B cell (primary cell): ENCODE data around the gene NCCRP1. TPM values are rescaled to one million over a fixed set of nuclear protein-coding genes. Genes with fewer than 3 reads are reported as not detected.

ENCODE experiments used
- ATAC-seq: fragments of 200-7000 bp; cut with Tn5 transposase; one replicate; pipeline ENCODE4 v1.10.0; 2021; ENCODE audit warnings: low read depth, mild to moderate bottlenecking, moderate number of reproducible peaks, moderate library complexity
- CTCF ChIA-PET: fragments of 350-600 bp; sonication (Branson Sonifier 250); formaldehyde crosslinking; loops from one replicate; lab custom pipeline; 2021; ENCODE audit warnings: antibody characterized with exemption, inconsistent platforms; lab: Charles Lee
- POLR2A ChIA-PET: fragments of 350-600 bp; sonication (Branson Sonifier 250); formaldehyde crosslinking; loops from one replicate; lab custom pipeline; 2021; ENCODE audit warnings: antibody characterized with exemption; lab: Charles Lee
- DNase-seq: peaks from one replicate; pipeline ENCODE4 v3.0.0; 2013
- H2AFZ ChIP-seq: 2 replicates; pipeline ENCODE4 v1.6.1; 2012; ENCODE audit warnings: mild to moderate bottlenecking, low read depth, low read length; ENCODE audit not compliant: insufficient read depth, poor library complexity, severe bottlenecking
- H3K27ac ChIP-seq, 2 donors: 1 replicate in 1 of 2; 2 replicates in 1 of 2; pipeline ENCODE4 v1.5.1; 2012 to 2013; ENCODE audit warnings: low read length in 2 of 2, mild to moderate bottlenecking in 2 of 2, moderate library complexity in 1 of 2
- H3K27me3 ChIP-seq, 4 experiments: fragments of 200-600 bp in 1 of 4; sonication (generic) in 1 of 4; replicated peaks in 1 of 4; 1 replicate in 2 of 4; 2 replicates in 2 of 4; pipeline versions ENCODE4 v1.6.1 to v1.7.0; 2013 to 2016; ENCODE audit warnings: low read length in 3 of 4, mild to moderate bottlenecking in 2 of 4, mixed read lengths in 1 of 4, moderate library complexity in 1 of 4; ENCODE audit not compliant: insufficient read depth in 4 of 4, control insufficient read depth in 3 of 4; ENCODE audit errors: control extremely low read depth in 1 of 4
- H3K36me3 ChIP-seq, 2 experiments: replicated peaks in 1 of 2; 1 replicate in 1 of 2; 2 replicates in 1 of 2; pipeline versions ENCODE4 v1.6.1 to v1.7.1; 2013; ENCODE audit warnings: low read length in 1 of 2; ENCODE audit not compliant: insufficient read depth in 2 of 2, control insufficient read depth in 1 of 2; ENCODE audit errors: control extremely low read depth in 1 of 2, extremely low read depth in 1 of 2
- H3K4me1 ChIP-seq, 2 donors: fragments of 200-600 bp in 1 of 2; sonication (generic) in 1 of 2; 1 replicate in 1 of 2; 2 replicates in 1 of 2; pipeline versions ENCODE4 v1.5.1 to v1.6.1; 2013 to 2017; ENCODE audit warnings: low read length in 2 of 2; ENCODE audit not compliant: control insufficient read depth in 2 of 2, insufficient read depth in 2 of 2
- H3K4me2 ChIP-seq: replicated peaks from 2 replicates; pipeline ENCODE3; 2012; ENCODE audit warnings: mild to moderate bottlenecking, low read depth, low read length; ENCODE audit not compliant: poor library complexity, severe bottlenecking
- H3K4me3 ChIP-seq, 5 experiments: fragments of 200-600 bp in 1 of 5; sonication (generic) in 1 of 5; 1 replicate in 3 of 5; 2 replicates in 2 of 5; pipeline versions ENCODE4 v1.5.1 to v1.7.0; 2011 to 2016; ENCODE audit warnings: low read length in 4 of 5, mild to moderate bottlenecking in 4 of 5, low read depth in 2 of 5, control low read depth in 1 of 5, moderate library complexity in 1 of 5; ENCODE audit not compliant: insufficient read depth in 1 of 5; ENCODE audit errors: control extremely low read depth in 1 of 5, extremely low read depth in 1 of 5
- H3K79me2 ChIP-seq: fragments of 200-600 bp; sonication (generic); one replicate; pipeline ENCODE4 v1.6.0; 2016; ENCODE audit warnings: low read length; ENCODE audit not compliant: control insufficient read depth, insufficient read depth
- H3K9ac ChIP-seq: fragments of 200-600 bp; sonication (generic); 2 replicates; pipeline ENCODE4 v1.6.1; 2017; ENCODE audit warnings: mild to moderate bottlenecking, low read length, moderate library complexity
- H3K9me3 ChIP-seq, 3 donors: one replicate each; pipeline versions ENCODE4 v1.6.1 to v1.7.1; 2013; ENCODE audit warnings: low read length in 2 of 3; ENCODE audit not compliant: control insufficient read depth in 2 of 3, insufficient read depth in 1 of 3; ENCODE audit errors: control extremely low read depth in 1 of 3
- H4K20me1 ChIP-seq: 2 replicates; pipeline ENCODE4 v1.6.0; 2012; ENCODE audit warnings: mild to moderate bottlenecking, low read length; ENCODE audit not compliant: insufficient read depth, control insufficient read depth, poor library complexity, severe bottlenecking
- H3K27ac Mint-ChIP-seq: one replicate; pipeline ENCODE4 v1.8.0; 2021; ENCODE audit warnings: mixed read lengths
- H3K27me3 Mint-ChIP-seq: one replicate; pipeline ENCODE4 v1.8.0; 2021; ENCODE audit warnings: mixed read lengths
- H3K4me1 Mint-ChIP-seq: one replicate; pipeline ENCODE4 v1.8.0; 2021; ENCODE audit warnings: mixed read lengths
- H3K4me3 Mint-ChIP-seq: one replicate; pipeline ENCODE4 v1.8.0; 2021; ENCODE audit warnings: mixed read lengths
- H3K9me3 Mint-ChIP-seq: one replicate; pipeline ENCODE4 v1.8.0; 2022; ENCODE audit warnings: mixed read lengths; ENCODE audit not compliant: insufficient read depth
- EZH2 ChIP-seq: IDR thresholded peaks from 2 replicates; pipeline ENCODE4 v1.6.1; 2012; ENCODE audit warnings: borderline replicate concordance, low read depth, mild to moderate bottlenecking, moderate library complexity, low read length; ENCODE audit not compliant: insufficient read depth, poor library complexity, severe bottlenecking
- WGBS: methylation state at CpG from one replicate; pipeline ENCODE4 v1.1.5; 2013; ENCODE audit warnings: missing lambda C conversion rate; ENCODE audit not compliant: insufficient coverage; 5-methylcytosine and 5-hydroxymethylcytosine counted together
- intact Hi-C: fragments of 100-400 bp; cut with micrococcal nuclease; formaldehyde crosslinking; loops from one replicate; pipeline ENCODE4 v1.10.0; 2022
- polyA plus RNA-seq: library from polyadenylated mRNA; depleted of rRNA; stranded (reverse); fragments of >200 nt; gene quantifications from 2 replicates; pipeline ENCODE4 v1.2.3, GENCODE V29; 2012
- total RNA-seq, 2 donors: library from RNA; stranded (reverse); fragments of 120-200 nt in 1 of 2; gene quantifications; 1 replicate in 1 of 2; 2 replicates in 1 of 2; pipeline versions ENCODE4 v1.2.3 to v1.2.4, GENCODE V29; 2013 to 2022
- TF ChIP-seq, protein P1 (sequence below): fragments of 200-600 bp; IDR thresholded peaks from one replicate; pipeline ENCODE4 v1.8.0; 2022; ENCODE audit warnings: antibody characterized with exemption, mild to moderate bottlenecking

The NCCRP1 gene
- total and polyA plus RNA-seq, 2 donors (not counting 1 experiment from before 2014, with no cell fraction given), result 0.04 TPM; not detected in 1

DNA sequence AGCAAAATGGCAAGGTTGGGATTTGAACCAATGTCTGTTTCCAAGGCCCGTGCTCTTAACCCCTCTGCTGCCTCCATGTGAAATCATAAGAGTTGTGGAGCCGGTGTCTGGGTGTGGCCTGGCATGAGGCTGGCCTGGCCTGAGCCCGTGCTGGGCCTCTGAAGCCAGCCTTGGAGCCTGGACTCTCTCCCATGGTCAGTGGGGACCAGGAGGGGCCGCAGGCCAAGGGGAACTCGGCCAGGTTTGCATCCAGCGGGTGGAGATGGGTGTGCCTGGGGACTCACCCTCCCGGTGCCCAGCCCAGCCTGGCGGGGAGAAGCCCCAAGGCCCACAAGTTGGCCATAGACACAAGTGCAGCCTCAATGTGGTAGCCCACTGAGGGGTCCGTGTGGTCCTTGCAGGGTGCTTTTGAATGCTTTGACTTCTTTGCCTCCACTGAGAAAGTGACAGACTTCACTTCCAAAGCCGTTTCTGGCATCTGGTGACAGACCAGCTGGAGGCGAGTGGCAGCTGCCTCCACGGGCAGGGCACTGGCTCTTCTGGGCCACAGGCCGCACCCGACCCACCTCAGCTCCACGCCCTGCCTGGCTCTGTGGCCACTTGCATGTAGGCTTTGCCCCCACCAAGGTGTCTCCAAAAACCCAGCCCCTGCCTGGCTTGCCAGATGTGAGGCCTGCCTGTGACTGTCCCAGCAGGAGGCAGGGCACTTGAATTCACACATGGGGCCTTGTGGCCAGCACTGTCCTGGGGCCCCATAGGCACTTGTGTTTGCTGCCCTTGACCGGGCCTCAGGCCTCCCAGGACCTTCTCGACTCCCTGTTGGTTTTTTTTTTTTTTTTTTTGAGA is 26.2 kb upstream of the NCCRP1 start:
- Mint-ChIP-seq H3K4me1 (no peaks in the 10 kb centered on the region), H3K9me3 (no peaks in the 10 kb centered on the region), H3K27me3 (no peaks in the 10 kb centered on the region), H3K27ac (no peak overlapping the region), H3K4me3 (no peak overlapping the region)
- H3K27me3 ChIP-seq, result no peaks in the 10 kb centered on the region
- ChIA-PET CTCF (no interaction called here), POLR2A (no interaction called here)
- ATAC-seq (no peak), DNase-seq (no peak)
- no peaks in the 10 kb centered on the region for H4K20me1 ChIP-seq
- no peak overlapping the region for H2AFZ ChIP-seq
- no peak overlapping the region for H3K9ac ChIP-seq
- H3K4me1 ChIP-seq, result no peaks in the 10 kb centered on the region
- no peak overlapping the region for H3K4me3 ChIP-seq
- H3K79me2 ChIP-seq, result no peaks in the 10 kb centered on the region
- H3K4me2 ChIP-seq, result no peak overlapping the region
- 97% methylated on average over 16 of the region's 17 CpGs for WGBS
- peaks cover 0 to 14% of the 10 kb centered on the region in 2 experiments for H3K36me3 ChIP-seq
- H3K9me3 ChIP-seq, result no peaks in the 10 kb centered on the region
- TF ChIP-seq, protein P1, sequence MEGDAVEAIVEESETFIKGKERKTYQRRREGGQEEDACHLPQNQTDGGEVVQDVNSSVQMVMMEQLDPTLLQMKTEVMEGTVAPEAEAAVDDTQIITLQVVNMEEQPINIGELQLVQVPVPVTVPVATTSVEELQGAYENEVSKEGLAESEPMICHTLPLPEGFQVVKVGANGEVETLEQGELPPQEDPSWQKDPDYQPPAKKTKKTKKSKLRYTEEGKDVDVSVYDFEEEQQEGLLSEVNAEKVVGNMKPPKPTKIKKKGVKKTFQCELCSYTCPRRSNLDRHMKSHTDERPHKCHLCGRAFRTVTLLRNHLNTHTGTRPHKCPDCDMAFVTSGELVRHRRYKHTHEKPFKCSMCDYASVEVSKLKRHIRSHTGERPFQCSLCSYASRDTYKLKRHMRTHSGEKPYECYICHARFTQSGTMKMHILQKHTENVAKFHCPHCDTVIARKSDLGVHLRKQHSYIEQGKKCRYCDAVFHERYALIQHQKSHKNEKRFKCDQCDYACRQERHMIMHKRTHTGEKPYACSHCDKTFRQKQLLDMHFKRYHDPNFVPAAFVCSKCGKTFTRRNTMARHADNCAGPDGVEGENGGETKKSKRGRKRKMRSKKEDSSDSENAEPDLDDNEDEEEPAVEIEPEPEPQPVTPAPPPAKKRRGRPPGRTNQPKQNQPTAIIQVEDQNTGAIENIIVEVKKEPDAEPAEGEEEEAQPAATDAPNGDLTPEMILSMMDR, result no peak
- TF ChIP-seq EZH2, result no peak
- no peak overlapping the region for H3K27ac ChIP-seq
- intact Hi-C loops, result no loop called here
